K562 (cell line): Measurements from ENCODE around the gene SLC25A36. TPM values are rescaled to one million over a fixed set of nuclear protein-coding genes. Genes with fewer than 3 reads are reported as not detected.

Experiments used
- ATAC-seq: fragments of 200-7000 bp; cut with Tn5 transposase; 3 replicates; pipeline ENCODE4 v1.9.1; 2020; ENCODE audit warnings: moderate library complexity
- BruUV-seq: library from RNA; stranded (reverse); fragments of 400-500 nt; replicated peaks from 2 replicates; lab custom pipeline; 2021; lab: Mats Ljungman, UMichigan
- CTCF ChIA-PET: fragments of 300-600 bp; formaldehyde crosslinking; extraction: SDS; loops from one replicate; lab custom pipeline; 2021; ENCODE audit warnings: low intra/inter-chr PET ratio; lab: Yijun Ruan, JAX
- POLR2A ChIA-PET: fragments of 300-600, 350-650 bp; sonication (Branson Sonifier 250); formaldehyde crosslinking; extraction: SDS; loops from one replicate; lab custom pipeline; 2021; ENCODE audit warnings: antibody characterized with exemption, inconsistent platforms; lab: Yijun Ruan, JAX
- DNase-seq, 4 experiments: peaks; one replicate each; pipeline versions ENCODE4 v3.0.0 to v3.0.0-alpha.2; 2011 to 2018; ENCODE audit warnings: low spot score in 3 of 4, mixed read lengths in 3 of 4; ENCODE audit errors: extremely low read depth in 1 of 4
- FAIRE-seq: peaks from 2 replicates; lab custom pipeline; 2011; peaks lifted over from hg19 to GRCh38; lab: Jason Lieb, UNC
- H2AFZ ChIP-seq: 2 replicates; pipeline ENCODE4 v1.6.0; 2011; ENCODE audit warnings: low read depth, low read length, control low read depth, inconsistent platforms
- H3K27ac ChIP-seq: fragments of 200-600 bp; 3 replicates; pipeline ENCODE4 v1.8.0; 2011; ENCODE audit warnings: low read depth, mild to moderate bottlenecking, control low read depth, inconsistent platforms, low read length, moderate library complexity, mixed read lengths; ENCODE audit errors: extremely low read depth
- H3K27me3 ChIP-seq, 2 experiments: fragments of 300-600 bp in 1 of 2; 2 replicates in 1 of 2; 3 replicates in 1 of 2; pipeline versions ENCODE4 v1.6.0 to v1.8.0; 2011; ENCODE audit warnings: inconsistent platforms in 2 of 2, low read length in 2 of 2, mild to moderate bottlenecking in 1 of 2, mixed read lengths in 1 of 2, moderate library complexity in 1 of 2; ENCODE audit not compliant: control insufficient read depth in 2 of 2, insufficient read depth in 2 of 2
- H3K36me3 ChIP-seq: fragments of 300-600 bp; 3 replicates; pipeline ENCODE4 v1.8.0; 2011; ENCODE audit warnings: mild to moderate bottlenecking, low read length, inconsistent platforms; ENCODE audit not compliant: control insufficient read depth, insufficient read depth
- H3K4me1 ChIP-seq, 2 experiments: fragments of 200-600 bp in 1 of 2; replicated peaks in 1 of 2; 2 replicates in 1 of 2; 3 replicates in 1 of 2; pipeline versions ENCODE4 v1.5.1 to v1.8.0; 2011; ENCODE audit warnings: inconsistent platforms in 2 of 2, low read length in 2 of 2, mild to moderate bottlenecking in 1 of 2, mixed read lengths in 1 of 2, moderate library complexity in 1 of 2; ENCODE audit not compliant: control insufficient read depth in 2 of 2, insufficient read depth in 2 of 2
- H3K4me2 ChIP-seq: 2 replicates; pipeline ENCODE4 v1.6.1; 2011; ENCODE audit warnings: low read length, control low read depth, inconsistent platforms, mixed read lengths; ENCODE audit not compliant: insufficient read depth
- H3K4me3 ChIP-seq: fragments of 200-600 bp; sonication (generic), shearing (Covaris generic); 2 replicates; pipeline ENCODE4 v1.5.1; 2016; ENCODE audit warnings: control low read depth, inconsistent platforms
- H3K79me2 ChIP-seq: fragments of 200-600 bp; 3 replicates; pipeline ENCODE4 v1.8.0; 2011; ENCODE audit warnings: low read length, inconsistent platforms; ENCODE audit not compliant: control insufficient read depth, insufficient read depth
- H3K9ac ChIP-seq, 2 experiments: 2 replicates each; pipeline versions ENCODE4 v1.6.0 to v1.6.1; 2011; ENCODE audit warnings: low read depth in 2 of 2, low read length in 2 of 2, control low read depth in 1 of 2, inconsistent platforms in 1 of 2, mild to moderate bottlenecking in 1 of 2, mixed read lengths in 1 of 2; ENCODE audit not compliant: insufficient read depth in 1 of 2
- H3K9me1 ChIP-seq: one replicate; pipeline ENCODE4 v1.6.0; 2011; ENCODE audit warnings: inconsistent platforms, mild to moderate bottlenecking, low read length, moderate library complexity; ENCODE audit not compliant: control insufficient read depth, insufficient read depth
- H3K9me3 ChIP-seq: replicated peaks from 2 replicates; pipeline ENCODE4 v1.5.1; 2011; ENCODE audit warnings: low read depth, low read length, inconsistent platforms; ENCODE audit not compliant: control insufficient read depth, insufficient read depth
- H4K20me1 ChIP-seq: replicated peaks from 2 replicates; pipeline ENCODE4 v1.6.1; 2011; ENCODE audit warnings: low read length, inconsistent platforms, mixed read lengths; ENCODE audit not compliant: control insufficient read depth, insufficient read depth
- RBFOX2 ChIP-seq: fragments of 200-400 bp; formaldehyde crosslinking; IDR thresholded peaks from 2 replicates; pipeline ENCODE4 v1.6.1; 2017; ENCODE audit warnings: low read depth, mild to moderate bottlenecking, low read length, moderate library complexity
- ZFX ChIP-seq: sonication (generic); formaldehyde crosslinking; IDR thresholded peaks from 2 replicates; pipeline ENCODE4 v1.8.0; 2022; ENCODE audit warnings: mild to moderate bottlenecking, missing genetic modification reagents, moderate library complexity
- ZNF324 ChIP-seq: fragments of 250-450 bp; sonication (Bioruptor Pico); IDR thresholded peaks from 2 replicates; pipeline ENCODE4 v1.4.0; 2020; ENCODE audit warnings: mild to moderate bottlenecking
- WGBS: fragments of 100-300 bp; shearing (Covaris generic); methylation state at CpG from one replicate; pipeline ENCODE4 v1.1.6; 2016; ENCODE audit warnings: low coverage, mixed read lengths; ENCODE audit not compliant: insufficient coverage; ENCODE audit errors: missing lambda C conversion rate; 5-methylcytosine and 5-hydroxymethylcytosine counted together
- in situ Hi-C: fragments of 300-500 bp; cut with MboI; formaldehyde crosslinking; loops from 4 replicates; pipeline ENCODE4 v1.15.0; 2018; ENCODE audit warnings: inconsistent platforms, mixed read lengths
- intact Hi-C: fragments of 100-400 bp; cut with micrococcal nuclease; formaldehyde crosslinking; loops from 2 replicates; pipeline ENCODE4 v1.14.2; 2022
- polyA plus RNA-seq, 8 experiments: library from polyadenylated mRNA; depleted of rRNA in 4 of 8; stranded (reverse) in 5 of 8; unstranded in 3 of 8; fragments of >200 nt; fragmentation: Nextera tagmentation in 2 of 8; fragmentation: Illumina TruSeq in 1 of 8; extraction: Ambion mirVana in 2 of 8; extraction: Trizol in 1 of 8; gene quantifications; 2 replicates each; pipeline versions ENCODE4 v1.2.1 to v1.2.3, GENCODE V29; 2011 to 2014; ENCODE audit warnings: inconsistent platforms in 1 of 8, missing spikeins in 1 of 8
- total RNA-seq, 7 experiments: library from RNA; depleted of rRNA in 6 of 7; stranded (reverse); fragments of >200 nt in 6 of 7; fragmentation: Illumina TruSeq in 2 of 7; extraction: Trizol in 2 of 7; gene quantifications; 2 replicates each; pipeline versions ENCODE4 v1.2.1 to v1.2.3, GENCODE V29; 2011 to 2021; ENCODE audit warnings: low replicate concordance in 1 of 7
- TF ChIP-seq, protein P1 (sequence below): fragments of 450-650 bp; IDR thresholded peaks from 2 replicates; pipeline ENCODE4 v1.6.1; 2016; ENCODE audit warnings: borderline replicate concordance

The SLC25A36 gene
- total and polyA plus RNA-seq, 9 of the 15 experiments (the other 6 are each of a cell fraction or from before 2014, with no cell fraction given) = 12.0 to 95.3 (median 43.3) TPM

DNA sequence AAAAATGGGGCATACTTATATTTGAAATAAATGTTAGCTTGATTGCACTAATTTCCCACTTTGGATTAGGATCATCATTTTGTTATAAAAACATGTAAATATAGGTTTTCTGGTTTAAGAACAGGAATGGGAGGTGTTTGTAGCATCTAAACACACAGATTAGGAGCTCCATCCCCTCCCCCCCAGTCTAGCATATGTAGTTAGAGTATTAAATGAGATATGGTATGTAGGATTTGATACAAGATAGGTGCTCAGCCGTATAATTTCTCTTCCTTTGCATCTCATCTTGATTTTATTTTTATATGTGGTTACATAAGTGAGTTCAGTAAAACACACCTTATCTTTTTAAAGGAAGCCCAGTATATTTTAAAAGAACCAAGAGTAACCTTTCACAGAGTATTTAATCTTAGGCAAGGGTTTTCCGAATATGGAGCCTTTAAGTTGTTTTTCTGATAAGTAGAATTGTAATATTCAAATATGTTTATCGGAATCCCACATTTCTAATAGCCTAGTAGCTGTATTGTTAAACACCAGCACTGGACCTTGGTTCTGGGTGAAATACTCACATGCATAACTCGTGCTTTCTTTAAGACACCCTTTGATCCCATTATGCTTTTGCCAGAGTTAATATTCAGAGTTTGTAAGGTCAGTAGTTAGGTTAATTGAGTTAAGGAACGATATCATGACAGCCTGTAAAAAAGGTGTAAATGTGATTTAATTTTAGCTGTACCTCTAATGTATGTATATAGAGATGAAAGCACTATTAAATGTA lies 2.3 kb downstream of the SLC25A36 start:
- intact Hi-C loops = no loop called here
- H3K9me3 ChIP-seq = 0 out of 2 replicates have a peak, but pooled peaks cover 1% of the 10 kb centered on the region
- H3K79me2 ChIP-seq = peaks cover 70% of the 10 kb centered on the region
- H3K27me3 ChIP-seq = no peaks in the 10 kb centered on the region
- FAIRE-seq = no peak
- DNase-seq = peak in 1 of 4 experiments; percentile 23
- H3K36me3 ChIP-seq = peaks cover 19% of the 10 kb centered on the region; the same call in 1 of the 3 replicates
- ATAC-seq = no peak
- ChIA-PET POLR2A (interaction anchor here (0.6 to 3.9 kb wide), 6 partner anchors 9 to 1640 kb away, joined by 3 to 32 read pairs (median 5); no protein-coding TSS in a partner anchor), CTCF (no interaction called here)
- H3K4me1 ChIP-seq = peaks cover 4 to 7% of the 10 kb centered on the region in 2 experiments
- peak overlapping the region; percentile 37 for H3K4me2 ChIP-seq
- no peak overlapping the region for H3K27ac ChIP-seq
- no peaks in the 10 kb centered on the region for H3K9me1 ChIP-seq
- 38% methylated on average over 5 of the region's 5 CpGs for WGBS
- H4K20me1 ChIP-seq = 0 out of 2 replicates have a peak, but pooled peaks cover 14% of the 10 kb centered on the region
- in situ Hi-C loops = no loop called here
- TF ChIP-seq ZFX (CRISPR knock-in tag) = no peak
- TF ChIP-seq, protein P1, sequence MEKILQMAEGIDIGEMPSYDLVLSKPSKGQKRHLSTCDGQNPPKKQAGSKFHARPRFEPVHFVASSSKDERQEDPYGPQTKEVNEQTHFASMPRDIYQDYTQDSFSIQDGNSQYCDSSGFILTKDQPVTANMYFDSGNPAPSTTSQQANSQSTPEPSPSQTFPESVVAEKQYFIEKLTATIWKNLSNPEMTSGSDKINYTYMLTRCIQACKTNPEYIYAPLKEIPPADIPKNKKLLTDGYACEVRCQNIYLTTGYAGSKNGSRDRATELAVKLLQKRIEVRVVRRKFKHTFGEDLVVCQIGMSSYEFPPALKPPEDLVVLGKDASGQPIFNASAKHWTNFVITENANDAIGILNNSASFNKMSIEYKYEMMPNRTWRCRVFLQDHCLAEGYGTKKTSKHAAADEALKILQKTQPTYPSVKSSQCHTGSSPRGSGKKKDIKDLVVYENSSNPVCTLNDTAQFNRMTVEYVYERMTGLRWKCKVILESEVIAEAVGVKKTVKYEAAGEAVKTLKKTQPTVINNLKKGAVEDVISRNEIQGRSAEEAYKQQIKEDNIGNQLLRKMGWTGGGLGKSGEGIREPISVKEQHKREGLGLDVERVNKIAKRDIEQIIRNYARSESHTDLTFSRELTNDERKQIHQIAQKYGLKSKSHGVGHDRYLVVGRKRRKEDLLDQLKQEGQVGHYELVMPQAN = no peak
- no peak for TF ChIP-seq ZNF324 (CRISPR knock-in tag)
- 0 out of 2 replicates have a peak, but pooled peaks have one; percentile 10 for TF ChIP-seq RBFOX2
- peak overlapping the region in 1 of 2 experiments; percentile 84; a peak in 2 of 4 replicates for H3K9ac ChIP-seq
- no peak overlapping the region for H2AFZ ChIP-seq
- no TSS peak for BruUV-seq
- H3K4me3 ChIP-seq = peak overlapping the region; percentile 92; the same call in 1 of the 2 replicates
